GM19463 (cell line): ENCODE data around the gene ASB17.
A peak's percentile ranks its signal among the peaks of the same experiment; 100 is the strongest.
"Not testable (repeated sequence)": the region's sequence is repeated elsewhere in the genome, so short reads cannot be mapped to it uniquely, and the experiment has no call there.

Source experiments
- ATAC-seq: cut with Tn5 transposase; IDR thresholded peaks from one replicate; pipeline ENCODE4 v1.9.1; 2021; ENCODE audit warnings: mild to moderate bottlenecking, moderate library complexity; ENCODE audit not compliant: unreplicated experiment

Gene ASB17

GRCh38 chr1:75932304-75932703 is at the start of gene ASB17:
Gene ASB17 (minus strand): TSS chr1:75932404. CDS start chr1:75932291, 113 bp downstream.
- no peak for ATAC-seq

- ATAC-seq: peak; percentile 36
Observed at GRCh38 chr1:75980972-75981897, 49.0 kb upstream of the ASB17 start.

- no peak for ATAC-seq
Observed at GRCh38 chr1:75970631-75971030, 38.4 kb upstream of the ASB17 start.

- no peak for ATAC-seq
Observed at GRCh38 chr1:75969550-75969949, 37.3 kb upstream of the ASB17 start.

- no peak for ATAC-seq
Observed at GRCh38 chr1:75967719-75968118, 35.5 kb upstream of the ASB17 start.

- ATAC-seq: no peak
Observed at GRCh38 chr1:75964760-75965408, 32.7 kb upstream of the ASB17 start.

- not testable (repeated sequence) for ATAC-seq
Observed at GRCh38 chr1:75964110-75964759, 32.0 kb upstream of the ASB17 start.

GRCh38 chr1:75954586-75954985 is 22.4 kb upstream of the ASB17 start:
- no peak for ATAC-seq

- no peak for ATAC-seq
Observed at GRCh38 chr1:75953461-75953860, 21.3 kb upstream of the ASB17 start.

GRCh38 chr1:75952016-75952415 is 19.8 kb upstream of the ASB17 start:
- no peak for ATAC-seq

- ATAC-seq: no peak
Observed at GRCh38 chr1:75950176-75950575, 18.0 kb upstream of the ASB17 start.

- not testable (repeated sequence) for ATAC-seq
Observed at GRCh38 chr1:75943037-75943436, 10.8 kb upstream of the ASB17 start.

- ATAC-seq: no peak
Observed at GRCh38 chr1:75937034-75937433, 4.8 kb upstream of the ASB17 start.

GRCh38 chr1:75922698-75923097 is 9.5 kb downstream of the ASB17 start:
- no peak for ATAC-seq

GRCh38 chr1:75916834-75917233 is 15.4 kb downstream of the ASB17 start:
- ATAC-seq: no peak

GRCh38 chr1:75908717-75909152 is 23.5 kb downstream of the ASB17 start:
- peak; percentile 90 for ATAC-seq

- ATAC-seq: no peak
Observed at GRCh38 chr1:75901371-75901770, 30.8 kb downstream of the ASB17 start.

GRCh38 chr1:75884437-75884836 is 47.8 kb downstream of the ASB17 start:
- ATAC-seq: no peak

GRCh38 chr1:75879985-75880384 is 52.2 kb downstream of the ASB17 start:
- ATAC-seq: no peak

- no peak for ATAC-seq
Observed at GRCh38 chr1:75870951-75871350, 61.3 kb downstream of the ASB17 start.
